Stimulated activated CD8-positive, alpha-beta memory T cell treated with anti-CD3 and anti-CD28 coated beads, Interleukin-7, amount 100 ng/mL, for 1 hour (primary cell): ENCODE results near the gene EGFR.
A peak's percentile ranks its signal among the peaks of the same experiment; 100 is the strongest.

Experiments used
- DNase-seq, 2 donors: peaks; one replicate each; pipeline ENCODE4 v3.0.0-alpha.2; 2020; ENCODE audit warnings: low read depth in 2 of 2

Gene EGFR

GRCh38 chr7:55244006-55244745 is 225.4 kb downstream of the EGFR start:
- no peak for DNase-seq

GRCh38 chr7:55245271-55245723 is 226.5 kb downstream of the EGFR start:
- DNase-seq = no peak

- no peak for DNase-seq
Measured at GRCh38 chr7:55246171-55246570, 227.4 kb downstream of the EGFR start.

GRCh38 chr7:55247428-55247827 is 228.6 kb downstream of the EGFR start:
- DNase-seq = no peak

GRCh38 chr7:55248526-55248925 is 229.7 kb downstream of the EGFR start:
- no peak for DNase-seq

GRCh38 chr7:55249332-55249731 is 230.5 kb downstream of the EGFR start:
- no peak for DNase-seq

GRCh38 chr7:55250313-55250712 is 231.5 kb downstream of the EGFR start:
- DNase-seq = no peak

GRCh38 chr7:55251313-55251712 is 232.5 kb downstream of the EGFR start:
- no peak for DNase-seq

GRCh38 chr7:55251911-55252310 is 233.1 kb downstream of the EGFR start:
- no peak for DNase-seq

- no peak for DNase-seq
Measured at GRCh38 chr7:55252386-55252785, 233.6 kb downstream of the EGFR start.

GRCh38 chr7:55253188-55253587 is 234.4 kb downstream of the EGFR start:
- DNase-seq = no peak

- no peak for DNase-seq
Measured at GRCh38 chr7:55254242-55254595, 235.4 kb downstream of the EGFR start.

GRCh38 chr7:55254596-55255495 is 236.0 kb downstream of the EGFR start:
- peak; percentile 33 to 45 for DNase-seq

- peak; percentile 34 to 38 for DNase-seq
Measured at GRCh38 chr7:55255496-55256445, 237.0 kb downstream of the EGFR start.

- no peak for DNase-seq
Measured at GRCh38 chr7:55258631-55259030, 239.8 kb downstream of the EGFR start.

GRCh38 chr7:55260171-55260570 is 241.4 kb downstream of the EGFR start:
- no peak for DNase-seq

GRCh38 chr7:55260676-55261385 is 242.0 kb downstream of the EGFR start:
- DNase-seq = no peak
